GM23338 (cell line): Measurements from ENCODE around the gene MAGI1. TPM values are rescaled to one million over a fixed set of nuclear protein-coding genes. Genes with fewer than 3 reads are reported as not detected.

Experiments
- ATAC-seq: fragments of 200-7000 bp; cut with Tn5 transposase; 3 replicates; pipeline ENCODE4 v1.9.1; 2020
- DNase-seq: peaks from one replicate; pipeline ENCODE4 v3.0.0-alpha.2; 2015; ENCODE audit warnings: low spot score
- H2AFZ ChIP-seq: fragments of 200-600 bp; sonication (generic); 2 replicates; pipeline ENCODE4 v1.8.0; 2016; ENCODE audit warnings: antibody characterized with exemption, mild to moderate bottlenecking, moderate library complexity
- H3F3A ChIP-seq: fragments of 200-600 bp; sonication (generic); replicated peaks from 2 replicates; pipeline ENCODE4 v1.8.0; 2017; ENCODE audit warnings: antibody characterized with exemption, mixed run types, low read depth
- H3K27ac ChIP-seq: fragments of 200-600 bp; sonication (generic); 2 replicates; pipeline ENCODE4 v1.6.1; 2016; ENCODE audit warnings: low read depth
- H3K27me3 ChIP-seq: fragments of 200-600 bp; sonication (generic); 2 replicates; pipeline ENCODE4 v1.8.0; 2016; ENCODE audit warnings: mild to moderate bottlenecking, mixed run types, moderate library complexity; ENCODE audit not compliant: insufficient read depth
- H3K36me3 ChIP-seq: fragments of 200-600 bp; sonication (generic); 2 replicates; pipeline ENCODE4 v1.8.0; 2016; ENCODE audit warnings: mild to moderate bottlenecking; ENCODE audit not compliant: insufficient read depth
- H3K4me1 ChIP-seq: fragments of 200-600 bp; sonication (generic); 2 replicates; pipeline ENCODE4 v1.8.0; 2016; ENCODE audit warnings: mild to moderate bottlenecking, moderate library complexity; ENCODE audit not compliant: insufficient read depth
- H3K4me2 ChIP-seq: fragments of 200-600 bp; sonication (generic); 2 replicates; pipeline ENCODE4 v1.7.1; 2017; ENCODE audit warnings: mixed run types
- H3K4me3 ChIP-seq: fragments of 200-600 bp; sonication (generic); 2 replicates; pipeline ENCODE4 v1.6.1; 2016; ENCODE audit warnings: mixed run types
- H3K79me2 ChIP-seq: fragments of 200-600 bp; sonication (generic); replicated peaks from 2 replicates; pipeline ENCODE4 v1.8.0; 2017; ENCODE audit warnings: mild to moderate bottlenecking; ENCODE audit not compliant: insufficient read depth
- H3K9me2 ChIP-seq: fragments of 200-600 bp; sonication (generic); 2 replicates; pipeline ENCODE4 v1.8.0; 2017; ENCODE audit not compliant: insufficient read depth
- H4K20me1 ChIP-seq: fragments of 200-600 bp; sonication (generic); replicated peaks from 2 replicates; pipeline ENCODE4 v1.8.0; 2017; ENCODE audit warnings: mild to moderate bottlenecking; ENCODE audit not compliant: insufficient read depth
- H3K27ac Mint-ChIP-seq: 2 replicates; pipeline ENCODE4 v1.8.0; 2020; ENCODE audit warnings: inconsistent platforms, mild to moderate bottlenecking, moderate library complexity, mixed read lengths
- H3K27me3 Mint-ChIP-seq: 3 replicates; pipeline ENCODE4 v1.8.0; 2022; ENCODE audit warnings: low read depth, mild to moderate bottlenecking, moderate library complexity, mixed read lengths, inconsistent platforms; ENCODE audit not compliant: insufficient read depth, poor library complexity
- H3K36me3 Mint-ChIP-seq: 3 replicates; pipeline ENCODE4 v1.8.0; 2021; ENCODE audit warnings: low read depth, mild to moderate bottlenecking, inconsistent platforms, moderate library complexity, mixed read lengths
- H3K4me1 Mint-ChIP-seq: 3 replicates; pipeline ENCODE4 v1.8.0; 2020; ENCODE audit warnings: mild to moderate bottlenecking, inconsistent platforms, mixed read lengths
- H3K4me3 Mint-ChIP-seq: 3 replicates; pipeline ENCODE4 v1.8.0; 2021; ENCODE audit warnings: moderate library complexity, mild to moderate bottlenecking, inconsistent platforms, mixed read lengths
- H3K9me3 Mint-ChIP-seq: 3 replicates; pipeline ENCODE4 v1.8.0; 2020; ENCODE audit warnings: moderate library complexity, mild to moderate bottlenecking, inconsistent platforms, mixed read lengths
- CREB1 ChIP-seq: fragments of 250-450 bp; sonication (Bioruptor Pico); IDR thresholded peaks from 2 replicates; pipeline ENCODE4 v1.5.0; 2020; ENCODE audit warnings: low read depth, mild to moderate bottlenecking, moderate library complexity
- CTCF ChIP-seq, 2 experiments: fragments of 200-600 bp in 1 of 2; sonication (generic) in 1 of 2; conservative IDR thresholded peaks; 2 replicates each; pipeline versions ENCODE4 v1.5.1 to v1.6.1; 2016 to 2017; ENCODE audit warnings: antibody characterized with exemption in 2 of 2, low read depth in 2 of 2, mild to moderate bottlenecking in 2 of 2, moderate library complexity in 1 of 2
- ETS1 ChIP-seq: IDR thresholded peaks from 2 replicates; pipeline ENCODE4 v1.6.1; 2016; ENCODE audit warnings: antibody characterized with exemption
- EZH2 ChIP-seq: fragments of 200-600 bp; sonication (generic); IDR thresholded peaks from one replicate; pipeline ENCODE4 v1.8.0; 2017; ENCODE audit warnings: antibody characterized with exemption, mild to moderate bottlenecking, low read depth; ENCODE audit not compliant: unreplicated experiment
- EZH2phosphoT487 ChIP-seq: fragments of 200-600 bp; sonication (generic); IDR thresholded peaks from one replicate; pipeline ENCODE4 v1.8.1; 2018; ENCODE audit warnings: antibody characterized with exemption; ENCODE audit not compliant: unreplicated experiment
- NANOG ChIP-seq: IDR thresholded peaks from 2 replicates; pipeline ENCODE4 v1.6.1; 2016; ENCODE audit warnings: antibody characterized with exemption, borderline replicate concordance
- ZNF114 ChIP-seq: fragments of 250-450 bp; sonication (Bioruptor Pico); IDR thresholded peaks from 2 replicates; pipeline ENCODE4 v1.5.0; 2020; ENCODE audit warnings: mild to moderate bottlenecking, moderate library complexity
- ZNF331 ChIP-seq: fragments of 250-450 bp; sonication (Bioruptor Pico); IDR thresholded peaks from 2 replicates; pipeline ENCODE4 v1.5.0; 2020; ENCODE audit warnings: low read depth, mild to moderate bottlenecking, moderate library complexity
- ZNF462 ChIP-seq: fragments of 250-450 bp; sonication (Bioruptor Pico); IDR thresholded peaks from 2 replicates; pipeline ENCODE4 v1.5.0; 2020; ENCODE audit warnings: mild to moderate bottlenecking, moderate library complexity
- polyA plus RNA-seq: library from polyadenylated mRNA; unstranded; fragments of >200 nt; fragmentation: Nextera tagmentation; extraction: Ambion mirVana; gene quantifications from 2 replicates; pipeline ENCODE4 v1.2.1, GENCODE V29; 2016
- total RNA-seq: library from RNA; depleted of rRNA; stranded (reverse); fragments of >200 nt; shearing (Covaris generic); gene quantifications from 2 replicates; pipeline ENCODE4 v1.2.3, GENCODE V29; 2014

Gene MAGI1
- total and polyA plus RNA-seq, 2 experiments from 2014 or later, result 27.4 to 71.2 TPM

GRCh38 chr3:65742914-65743313, 295.8 kb downstream of the MAGI1 start (continued):
- no peak for TF ChIP-seq ZNF462 (CRISPR knock-in tag)

GRCh38 chr3:65741540-65741939, 297.2 kb downstream of the MAGI1 start:
- ATAC-seq, result no peak
- H4K20me1 ChIP-seq, result no peaks in the 10 kb centered on the region
- no peak overlapping the region for H3K27ac ChIP-seq
- H3K9me2 ChIP-seq, result no peaks in the 10 kb centered on the region
- peaks cover 11% of the 10 kb centered on the region for H3K79me2 ChIP-seq
- Mint-ChIP-seq H3K9me3 (no peaks in the 10 kb centered on the region), H3K4me1 (peaks cover 14% of the 10 kb centered on the region), H3K4me3 (no peak overlapping the region), H3K27me3 (peaks cover 2% of the 10 kb centered on the region), H3K27ac (no peak overlapping the region), H3K36me3 (no peaks in the 10 kb centered on the region)
- DNase-seq, result no peak
- H2AFZ ChIP-seq, result no peak overlapping the region
- H3K4me3 ChIP-seq, result no peak overlapping the region
- no peaks in the 10 kb centered on the region for H3F3A ChIP-seq
- H3K36me3 ChIP-seq, result no peaks in the 10 kb centered on the region
- H3K4me1 ChIP-seq, result peaks cover 11% of the 10 kb centered on the region
- H3K4me2 ChIP-seq, result no peak overlapping the region
- H3K27me3 ChIP-seq, result no peaks in the 10 kb centered on the region
- no peak for TF ChIP-seq NANOG
- TF ChIP-seq ZNF114, result no peak
- no peak for TF ChIP-seq EZH2
- no peak for TF ChIP-seq CREB1 (CRISPR knock-in tag)
- TF ChIP-seq ZNF331 (CRISPR knock-in tag), result no peak
- no peak for TF ChIP-seq EZH2phosphoT487
- TF ChIP-seq CTCF (conservative IDR thresholded peaks at IDR 0.05; ENCODE audit: low read depth in 2 of 2), result no peak
- TF ChIP-seq ETS1, result no peak
